NT2/D1 (cell line): ENCODE measurements around the gene CEACAM3.
"Not testable (repeated sequence)": the region's sequence is repeated elsewhere in the genome, so short reads cannot be mapped to it uniquely, and the experiment has no call there.

Experiments
- SUZ12 ChIP-seq: IDR thresholded peaks from 2 replicates; pipeline ENCODE4 v1.6.1; 2011; ENCODE audit not compliant: insufficient read length, insufficient read depth; ENCODE audit errors: extremely low read depth
- YY1 ChIP-seq: IDR thresholded peaks from 2 replicates; pipeline ENCODE4 v1.6.1; 2011; ENCODE audit not compliant: insufficient read length, insufficient read depth
- ZNF274 ChIP-seq: IDR thresholded peaks from 2 replicates; pipeline ENCODE4 v1.6.1; 2011; ENCODE audit warnings: mild to moderate bottlenecking, low read depth, low read length

GRCh38 chr19:41788518-41788917 is 7.9 kb upstream of the CEACAM3 start:
- not testable (repeated sequence) for TF ChIP-seq ZNF274, YY1, SUZ12
